Muscle of back (tissue), 11 donors: ENCODE data around the gene RTL1. TPM values are rescaled to one million over a fixed set of nuclear protein-coding genes. Genes with fewer than 3 reads are reported as not detected.

ENCODE experiments used
- DNase-seq, 3 donors: peaks; one replicate each; pipeline versions ENCODE4 v3.0.0 to v3.0.0-alpha.2; 2013
- polyA plus RNA-seq, 10 donors: library from polyadenylated mRNA; unstranded; fragments of 120-200 nt; gene quantifications; one replicate each; pipeline ENCODE4 v1.2.1, GENCODE V29; 2013; ENCODE audit not compliant: insufficient read length in 10 of 10

RTL1 gene
- polyA plus RNA-seq, 10 donors, result 22.0 to 53.8 (median 42.3) TPM

- no peak for DNase-seq
These were observed 67.2 kb downstream of the RTL1 start for GRCh38 chr14:100836311-100836805.

DNA sequence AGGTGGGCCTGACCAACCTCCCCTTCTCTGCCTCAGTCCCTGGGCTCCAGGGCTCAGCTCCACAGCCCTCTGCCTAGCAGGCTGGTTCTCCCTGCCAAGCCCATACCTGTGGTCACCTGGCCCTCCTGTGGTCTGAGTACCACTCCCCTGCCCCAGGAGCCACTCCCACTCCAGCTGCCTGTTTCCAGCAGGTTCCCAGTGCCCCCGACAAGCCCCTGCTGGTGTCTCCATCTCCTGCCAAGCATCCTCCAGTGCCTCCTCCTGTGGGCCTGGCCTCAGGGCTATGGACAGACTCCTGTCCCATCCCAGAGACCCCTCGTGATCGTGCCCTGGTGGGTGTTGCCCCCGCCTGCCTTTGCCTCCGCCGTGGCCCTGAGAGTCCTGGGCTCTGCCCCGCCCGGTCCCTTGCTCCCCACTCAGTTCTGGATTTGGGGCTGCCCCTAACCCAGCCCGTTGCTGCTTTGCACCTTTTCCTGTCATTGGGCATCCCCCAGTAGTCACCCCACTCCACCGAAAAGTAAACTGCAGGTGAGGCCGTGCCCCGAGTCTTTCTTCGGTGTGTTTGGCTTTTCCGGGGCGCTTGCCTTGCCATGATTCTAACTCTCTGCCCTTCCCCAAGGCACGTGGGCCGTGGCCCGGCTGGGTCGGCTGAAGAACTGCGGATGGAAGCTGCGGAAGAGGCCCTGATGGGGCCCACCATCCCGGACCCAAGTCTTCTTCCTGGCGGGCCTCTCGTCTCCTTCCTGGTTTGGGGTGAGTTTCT lies 67.8 kb downstream of the RTL1 start:
- DNase-seq, result no peak

DNA sequence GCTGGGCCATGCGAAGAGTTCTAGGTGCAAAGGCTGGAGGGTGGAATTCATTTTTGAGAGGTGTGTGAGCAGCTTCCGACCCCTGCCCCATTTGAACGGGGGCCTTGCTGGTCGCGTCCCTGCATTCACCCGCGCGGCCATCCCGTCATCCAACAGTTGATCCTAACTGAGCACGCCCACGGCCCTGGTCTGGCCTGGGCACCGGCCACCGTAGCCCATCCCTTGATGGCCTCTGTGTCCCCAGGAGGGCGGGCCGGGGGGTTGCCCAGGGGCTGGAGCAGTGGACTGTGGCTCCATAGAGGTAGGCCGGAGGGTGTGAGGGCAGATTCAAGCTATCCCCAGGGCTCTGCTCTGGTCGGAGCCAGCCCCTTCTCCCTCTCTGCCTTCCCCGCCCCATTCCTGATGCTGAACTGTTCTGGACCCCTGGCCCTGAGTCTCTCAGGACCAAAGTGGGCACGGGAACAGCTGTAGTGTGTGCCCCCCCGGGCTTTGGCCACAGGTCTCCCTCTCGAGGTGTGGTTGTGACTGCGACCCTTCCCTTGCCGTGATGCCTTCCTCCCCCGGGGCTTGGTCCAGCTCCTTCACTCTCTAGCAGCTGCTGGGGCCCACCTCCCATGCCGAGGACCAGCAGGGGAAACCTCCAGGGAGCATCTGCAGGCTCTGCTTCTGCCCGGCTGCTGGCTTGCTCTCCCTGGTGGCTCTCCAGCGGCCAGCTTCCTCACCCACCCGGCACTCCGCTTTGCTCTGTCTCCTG lies 68.6 kb downstream of the RTL1 start:
- no peak for DNase-seq

DNA sequence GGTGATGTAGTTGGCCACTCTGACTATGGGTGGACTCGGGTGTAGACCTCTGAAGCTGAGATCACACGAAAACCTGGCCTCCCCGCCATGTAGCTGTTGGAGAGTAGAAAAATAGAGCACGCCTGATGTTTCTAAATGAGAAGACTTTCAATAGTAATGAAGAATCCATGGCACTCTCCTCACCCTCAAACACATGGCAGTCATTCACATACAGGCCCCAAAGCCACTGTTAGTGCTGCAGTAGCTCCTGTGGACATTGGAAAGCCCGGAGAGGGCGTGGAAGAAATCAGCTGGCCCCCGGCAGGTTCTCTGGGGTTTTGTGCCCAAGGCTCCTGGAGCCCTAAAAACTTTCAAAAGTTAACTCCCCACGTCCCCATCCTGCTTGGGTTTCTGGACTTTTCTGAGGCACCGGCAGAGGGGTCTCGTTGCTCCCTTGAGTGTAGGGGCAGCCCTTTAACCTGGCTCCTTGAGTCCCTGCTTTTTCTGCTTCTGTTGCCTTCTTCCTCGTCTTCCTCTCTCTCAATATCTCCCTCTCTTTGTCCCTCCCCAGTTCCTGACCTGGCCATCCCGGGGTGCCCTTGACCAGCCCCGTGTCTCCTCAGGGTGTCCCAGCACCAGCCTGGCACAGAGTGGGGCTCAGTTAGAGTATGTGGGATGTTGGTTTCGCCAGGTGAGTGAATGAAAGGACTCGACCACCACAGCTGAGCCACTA lies 69.3 kb downstream of the RTL1 start:
- DNase-seq, result no peak

- no peak for DNase-seq
These were observed 71.1 kb downstream of the RTL1 start for GRCh38 chr14:100832311-100832960.

DNA sequence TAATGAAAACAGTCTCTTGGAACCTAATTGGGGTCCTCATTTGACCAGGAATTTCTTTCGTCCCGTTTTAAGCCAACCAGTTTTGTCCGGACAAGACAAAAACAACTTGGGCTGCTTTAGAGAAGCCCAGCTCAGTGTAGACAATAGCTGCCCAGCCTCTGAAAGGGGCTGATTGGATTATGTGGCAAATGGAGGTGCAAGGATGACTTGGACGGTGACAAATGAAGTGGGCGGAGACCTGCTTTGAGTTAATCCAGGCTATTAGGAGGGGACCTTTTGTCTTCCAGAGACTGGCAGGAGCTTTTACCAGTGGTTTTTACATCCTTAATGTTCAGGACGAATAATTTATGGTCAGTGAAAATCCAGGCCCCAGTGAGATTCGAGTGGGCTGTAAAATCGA lies 72.8 kb downstream of the RTL1 start:
- DNase-seq, result no peak

Other genes starting within 250 kb of the RTL1 start
- gene DLK1, start 176.8 kb downstream of the RTL1 start, polyA plus RNA-seq, result 1,000 to 10,000 TPM; 1,647 to 2,553 (median 1,994) TPM
- gene MEG3, start 77.6 kb downstream of the RTL1 start, polyA plus RNA-seq, result 1,000 to 10,000 TPM; 2,465 to 7,650 (median 4,019) TPM